CD4-positive, alpha-beta T cell treated with Interleukin-4 for 4 hours (primary cell): Measurements from ENCODE around the gene F2.

Experiments
- DNase-seq: peaks from one replicate; pipeline ENCODE4 v3.0.0-alpha.2; 2020

F2 gene

GRCh38 chr11:46718155-46719019 is 626 bp upstream of the F2 start:
- DNase-seq: no peak

- DNase-seq: no peak
These were observed 668 bp downstream of the F2 start for GRCh38 chr11:46719543-46720218.

- no peak for DNase-seq
These were observed 2.3 kb downstream of the F2 start for GRCh38 chr11:46721286-46721685.

- DNase-seq: no peak
These were observed 3.7 kb downstream of the F2 start for GRCh38 chr11:46722566-46723358.

- no peak for DNase-seq
These were observed 4.3 kb downstream of the F2 start for GRCh38 chr11:46723359-46723680.

- DNase-seq: no peak
These were observed 5.1 kb downstream of the F2 start for GRCh38 chr11:46724088-46724487.

GRCh38 chr11:46725338-46726205 is 6.6 kb downstream of the F2 start:
- DNase-seq: no peak

GRCh38 chr11:46726206-46726862 is 7.3 kb downstream of the F2 start:
- DNase-seq: no peak

- DNase-seq: no peak
These were observed 9.1 kb downstream of the F2 start for GRCh38 chr11:46727952-46728658.

- DNase-seq: no peak
These were observed 9.6 kb downstream of the F2 start for GRCh38 chr11:46728659-46729040.

GRCh38 chr11:46729110-46730027 is 10.4 kb downstream of the F2 start:
- DNase-seq: no peak

- DNase-seq: no peak
These were observed 12.5 kb downstream of the F2 start for GRCh38 chr11:46731545-46731944.

- no peak for DNase-seq
These were observed 14.2 kb downstream of the F2 start for GRCh38 chr11:46733234-46733633.

- DNase-seq: no peak
These were observed 17.1 kb downstream of the F2 start for GRCh38 chr11:46736146-46736545.

GRCh38 chr11:46736615-46737014 is 17.6 kb downstream of the F2 start:
- DNase-seq: no peak

- DNase-seq: no peak
These were observed 18.7 kb downstream of the F2 start for GRCh38 chr11:46737699-46738098.

- DNase-seq: no peak
These were observed 19.9 kb downstream of the F2 start for GRCh38 chr11:46738887-46739286.

GRCh38 chr11:46741600-46742484 is 22.8 kb downstream of the F2 start:
- no peak for DNase-seq

GRCh38 chr11:46743043-46743442 is 24.0 kb downstream of the F2 start:
- no peak for DNase-seq
